Renal cortical epithelial cell (primary cell): Measurements from ENCODE around the gene ATXN7L2. TPM values are rescaled to one million over a fixed set of nuclear protein-coding genes. Genes with fewer than 3 reads are reported as not detected.

Source experiments
- total RNA-seq: library from RNA; depleted of rRNA; stranded (reverse); fragments of >200 nt; gene quantifications from 2 replicates; pipeline ENCODE4 v1.2.3, GENCODE V29; 2014

ATXN7L2 gene
- total RNA-seq, 1 donor from 2014 or later = 1.5 TPM

Other genes starting within 250 kb of the ATXN7L2 start
- gene CELSR2, start 234.4 kb upstream of the ATXN7L2 start, total RNA-seq = 8.5 and 75.9 TPM in 2 replicates
- 1.5 and 2.1 TPM in 2 replicates for gene PSRC1, start 200.8 kb upstream of the ATXN7L2 start, total RNA-seq
- gene MYBPHL, start 176.9 kb upstream of the ATXN7L2 start, total RNA-seq = not detected in 2 replicates
- gene SORT1, start 86.0 kb upstream of the ATXN7L2 start, total RNA-seq = 53.0 and 96.6 TPM in 2 replicates
- gene PSMA5, start 57.5 kb upstream of the ATXN7L2 start, total RNA-seq = 60.9 and 93.9 TPM in 2 replicates
- gene SYPL2, start 17.4 kb upstream of the ATXN7L2 start, total RNA-seq = 0.45 TPM in 1 of 2 replicates, not detected in the other
- 8.0 and 14.8 TPM in 2 replicates for gene CYB561D1, start 10.2 kb downstream of the ATXN7L2 start, total RNA-seq
- 1.2 and 4.1 TPM in 2 replicates for gene AMIGO1, start 25.8 kb downstream of the ATXN7L2 start, total RNA-seq
- gene GPR61, start 56.0 kb downstream of the ATXN7L2 start, total RNA-seq = 0.15 TPM in 1 of 2 replicates, not detected in the other
- gene GNAI3, start 64.7 kb downstream of the ATXN7L2 start, total RNA-seq = 25.0 and 25.9 TPM in 2 replicates
- gene GNAT2, start 135.7 kb downstream of the ATXN7L2 start, total RNA-seq = 0.10 TPM in 1 of 2 replicates, not detected in the other
- 62.7 and 71.7 TPM in 2 replicates for gene AMPD2, start 135.9 kb downstream of the ATXN7L2 start, total RNA-seq
- 12.2 and 17.8 TPM in 2 replicates for gene GSTM4, start 172.2 kb downstream of the ATXN7L2 start, total RNA-seq
- gene GSTM2, start 184.2 kb downstream of the ATXN7L2 start, total RNA-seq = 1.4 and 14.7 TPM in 2 replicates
- 8.0 and 15.1 TPM in 2 replicates for gene GSTM1, start 203.9 kb downstream of the ATXN7L2 start, total RNA-seq
- gene GSTM5, start 228.3 kb downstream of the ATXN7L2 start, total RNA-seq = not detected in 2 replicates